ENCODE data around the gene MYH4. TPM values are rescaled to one million over a fixed set of nuclear protein-coding genes. Genes with fewer than 3 reads are reported as not detected.

The MYH4 gene
- total RNA-seq, 1 experiment from 2014 or later, result not detected

GRCh38 chr17:10474536-10474935 lies 5.2 kb upstream of the MYH4 start:
- TF ChIP-seq GRHL2 (CRISPR knock-in tag; IDR thresholded peaks at IDR 0.05; ENCODE audit: insufficient replicate concordance, severe bottlenecking), result no peak
- TF ChIP-seq USF1 (CRISPR knock-in tag; IDR thresholded peaks at IDR 0.05), result no peak
- TF ChIP-seq SMAD4 (CRISPR knock-in tag; IDR thresholded peaks at IDR 0.05), result no peak
- no peak for TF ChIP-seq ETV6 (CRISPR knock-in tag; IDR thresholded peaks at IDR 0.05)
- no peak for TF ChIP-seq ZNF423 (CRISPR knock-in tag; IDR thresholded peaks at IDR 0.05)
- TF ChIP-seq IRF1 (CRISPR knock-in tag; IDR thresholded peaks at IDR 0.05), result no peak
- H3K4me3 Mint-ChIP-seq, result no peak overlapping the region
- H3K27me3 Mint-ChIP-seq (ENCODE audit: low read depth), result no peaks in the 10 kb centered on the region
- no peaks in the 10 kb centered on the region for H3K4me1 Mint-ChIP-seq
- H3K9me3 Mint-ChIP-seq, result no peaks in the 10 kb centered on the region
- no peaks in the 10 kb centered on the region for H3K36me3 Mint-ChIP-seq
- POLR2A ChIA-PET, result no interaction called here
- no peak overlapping the region for H3K27ac Mint-ChIP-seq
- ATAC-seq, result no peak
- DNase-seq (ENCODE audit: low spot score), result no peak
- CTCF ChIA-PET, result interaction anchor here (0.6 to 1.4 kb wide), 3 partner anchors 140 to 667 kb away, joined by 3 to 4 read pairs (median 4); no protein-coding TSS in a partner anchor

GRCh38 chr17:10471858-10472257 lies 2.5 kb upstream of the MYH4 start:
- no peak for DNase-seq (ENCODE audit: low spot score)
- Mint-ChIP-seq H3K4me1 (no peaks in the 10 kb centered on the region), H3K27me3 (ENCODE audit: low read depth) (no peaks in the 10 kb centered on the region), H3K27ac (no peak overlapping the region), H3K9me3 (no peaks in the 10 kb centered on the region), H3K36me3 (no peaks in the 10 kb centered on the region), H3K4me3 (no peak overlapping the region)
- no peak for ATAC-seq
- CTCF ChIA-PET, result interaction anchor here (0.5 kb wide), 1 partner anchor 139 kb away, joined by 3 read pairs; no protein-coding TSS in a partner anchor
- peak; percentile 80 for TF ChIP-seq GABPB1 (CRISPR knock-in tag; IDR thresholded peaks at IDR 0.05)
- no peak for TF ChIP-seq E2F5 (CRISPR knock-in tag; IDR thresholded peaks at IDR 0.05)
- POLR2A ChIA-PET, result no interaction called here

GRCh38 chr17:10463402-10463801 lies 6.0 kb downstream of the MYH4 start:
- Mint-ChIP-seq H3K9me3 (peaks cover 9% of the 10 kb centered on the region), H3K4me1 (no peaks in the 10 kb centered on the region), H3K4me3 (no peak overlapping the region), H3K27ac (no peak overlapping the region), H3K36me3 (no peaks in the 10 kb centered on the region), H3K27me3 (ENCODE audit: low read depth) (no peaks in the 10 kb centered on the region)
- POLR2A ChIA-PET, result no interaction called here
- CTCF ChIA-PET, result no interaction called here
- peak; percentile 39; the same call in 1 of the 2 replicates for ATAC-seq
- peak; percentile 20 for DNase-seq (ENCODE audit: low spot score)
- TF ChIP-seq NR2C2 (CRISPR knock-in tag; IDR thresholded peaks at IDR 0.05) (no peak), ZBTB21 (CRISPR knock-in tag; IDR thresholded peaks at IDR 0.05; ENCODE audit: borderline replicate concordance) (no peak), RORB (CRISPR knock-in tag; IDR thresholded peaks at IDR 0.05) (no peak), CDX4 (CRISPR knock-in tag; IDR thresholded peaks at IDR 0.05; ENCODE audit: borderline replicate concordance) (no peak), AR (CRISPR knock-in tag; IDR thresholded peaks at IDR 0.05) (no peak), SP1 (CRISPR knock-in tag; conservative IDR thresholded peaks at IDR 0.05) (no peak), ZNF317 (CRISPR knock-in tag; IDR thresholded peaks at IDR 0.05; ENCODE audit: borderline replicate concordance, low read depth) (no peak), ZNF232 (CRISPR knock-in tag; IDR thresholded peaks at IDR 0.05) (no peak), IRF2 (CRISPR knock-in tag; IDR thresholded peaks at IDR 0.05; ENCODE audit: borderline replicate concordance, low read depth) (no peak)

All from WTC11 (cell line).